Left colon (tissue), 2 donors: ENCODE results near the gene PFKL. TPM values are rescaled to one million over a fixed set of nuclear protein-coding genes. Genes with fewer than 3 reads are reported as not detected.
"Not testable (repeated sequence)": the region's sequence is repeated elsewhere in the genome, so short reads cannot be mapped to it uniquely, and the experiment has no call there.

Experiments used
- ATAC-seq: fragments of 200-7000 bp; cut with Tn5 transposase; one replicate; pipeline ENCODE4 v1.9.1; 2020; ENCODE audit warnings: mild to moderate bottlenecking, moderate library complexity
- DNase-seq, 2 donors: peaks; one replicate each; pipeline ENCODE4 v3.0.0-alpha.2; 2020
- intact Hi-C, 2 donors: fragments of 100-400 bp; cut with DNase I in 1 of 2; cut with micrococcal nuclease in 1 of 2; formaldehyde crosslinking; loops; one replicate each; pipeline versions ENCODE4 v1.11.2 to v1.14.0; 2022; cut with DNase I, micrococcal nuclease
- total RNA-seq, 2 donors: library from RNA; stranded (reverse); fragmentation: NEBNext Ultra II Directional; extraction: Animal tissue kit (Norgen Biotek cat#: 25700); gene quantifications; one replicate each; pipeline ENCODE4 v1.2.1, GENCODE V29; 2021
- donor health status: DM: no; HTN: no; CAD: no.
- donor health status: DM: yes; HTN: yes; CAD: no.

The PFKL gene
- total RNA-seq, 2 donors from 2014 or later, result 239 to 245 TPM

DNA sequence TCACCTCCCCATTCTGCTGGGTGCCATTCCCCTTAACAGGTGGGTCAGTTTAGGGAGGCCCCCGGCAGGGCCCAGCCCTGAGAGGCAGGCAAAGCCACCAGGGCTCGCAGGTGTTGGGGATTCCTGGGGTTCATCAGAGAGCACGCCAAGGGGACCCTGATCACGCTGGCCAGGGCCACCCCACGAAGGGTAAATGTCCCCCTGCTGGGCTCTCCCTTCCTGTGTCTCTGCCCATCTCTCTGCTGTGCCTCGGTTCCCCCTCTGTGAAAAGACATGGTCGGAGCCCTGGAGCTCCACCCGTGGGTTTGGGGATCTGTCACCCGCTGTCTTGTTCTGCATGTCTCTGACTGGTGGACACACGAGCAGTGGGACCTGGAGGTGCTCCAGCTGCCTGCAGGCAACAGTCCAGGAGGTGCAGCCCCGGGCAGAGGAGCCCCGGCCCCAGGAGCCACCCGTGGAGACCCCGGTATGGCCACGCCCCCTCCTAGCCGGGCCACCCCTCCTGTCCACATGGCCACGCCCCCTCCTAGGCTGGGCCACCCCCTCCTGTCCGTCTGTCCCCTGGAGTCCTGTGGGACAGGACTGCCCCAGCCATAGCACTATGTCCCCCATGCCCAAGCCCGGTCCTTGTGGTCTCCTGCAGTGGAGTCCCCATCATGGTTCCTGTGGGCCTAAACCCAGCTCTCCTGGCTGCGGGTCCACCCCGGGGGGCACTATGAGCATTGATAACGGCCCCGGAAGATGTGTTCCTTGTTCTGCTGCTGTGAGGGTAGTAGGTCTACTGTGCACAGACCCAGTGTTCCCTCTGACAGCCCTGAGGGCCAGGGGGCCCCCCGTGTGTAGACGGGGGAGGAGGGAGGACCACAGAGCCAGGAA, 7.7 kb upstream of the PFKL start:
- DNase-seq, result peak in 1 of 2 donors; percentile 11
- intact Hi-C loops, result no loop called here
- no peak for ATAC-seq

DNA sequence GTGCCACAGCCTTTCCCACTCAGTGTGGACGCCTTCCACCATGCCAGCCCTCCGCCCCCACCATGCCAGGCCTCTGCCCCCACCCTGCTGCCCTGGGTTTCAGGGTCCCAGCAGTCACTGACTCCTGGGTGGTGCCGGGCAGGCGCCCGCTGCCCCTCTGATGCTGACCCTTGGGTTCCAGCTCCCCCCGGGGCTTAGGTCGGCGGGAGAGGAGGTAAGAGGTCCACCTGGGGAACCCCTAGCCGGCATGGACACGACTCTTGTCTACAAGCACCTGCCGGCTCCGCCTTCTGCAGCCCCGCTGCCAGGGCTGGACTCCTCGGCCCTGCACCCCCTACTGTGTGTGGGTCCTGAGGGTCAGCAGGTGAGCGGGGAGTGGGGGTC, 7.0 kb upstream of the PFKL start:
- DNase-seq, result peak in 1 of 2 donors; percentile 5
- intact Hi-C loops, result no loop called here
- no peak for ATAC-seq

DNA sequence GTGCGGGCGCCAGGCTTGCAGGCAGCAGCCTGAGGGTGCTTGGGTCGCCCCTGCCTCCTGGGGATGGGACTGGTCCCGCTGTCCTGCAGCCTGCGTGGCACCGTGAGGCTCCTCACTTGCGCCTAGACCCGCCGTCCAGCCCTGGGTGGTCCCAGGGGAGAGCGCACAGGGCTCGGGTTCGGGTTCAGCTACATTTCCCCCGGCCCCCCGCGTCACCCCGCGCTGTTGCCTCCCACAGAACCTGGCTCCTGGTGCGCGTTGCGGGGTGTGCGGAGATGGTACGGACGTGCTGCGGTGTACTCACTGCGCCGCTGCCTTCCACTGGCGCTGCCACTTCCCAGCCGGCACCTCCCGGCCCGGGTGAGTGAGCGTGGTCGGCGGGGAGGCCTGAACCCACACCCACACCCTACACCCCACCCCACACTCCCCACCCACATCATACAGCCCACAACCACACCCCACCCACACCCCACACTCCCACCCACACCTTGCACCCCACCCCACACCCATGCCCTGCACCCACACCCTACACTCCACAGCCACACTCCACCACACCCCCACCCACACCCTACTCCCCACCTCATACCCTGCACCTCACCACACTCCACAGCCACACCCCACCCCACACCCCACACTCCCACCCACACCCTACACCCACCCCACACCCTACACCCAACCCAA, 6.2 kb upstream of the PFKL start:
- ATAC-seq, result no peak
- intact Hi-C loops, result no loop called here
- no peak for DNase-seq

DNA sequence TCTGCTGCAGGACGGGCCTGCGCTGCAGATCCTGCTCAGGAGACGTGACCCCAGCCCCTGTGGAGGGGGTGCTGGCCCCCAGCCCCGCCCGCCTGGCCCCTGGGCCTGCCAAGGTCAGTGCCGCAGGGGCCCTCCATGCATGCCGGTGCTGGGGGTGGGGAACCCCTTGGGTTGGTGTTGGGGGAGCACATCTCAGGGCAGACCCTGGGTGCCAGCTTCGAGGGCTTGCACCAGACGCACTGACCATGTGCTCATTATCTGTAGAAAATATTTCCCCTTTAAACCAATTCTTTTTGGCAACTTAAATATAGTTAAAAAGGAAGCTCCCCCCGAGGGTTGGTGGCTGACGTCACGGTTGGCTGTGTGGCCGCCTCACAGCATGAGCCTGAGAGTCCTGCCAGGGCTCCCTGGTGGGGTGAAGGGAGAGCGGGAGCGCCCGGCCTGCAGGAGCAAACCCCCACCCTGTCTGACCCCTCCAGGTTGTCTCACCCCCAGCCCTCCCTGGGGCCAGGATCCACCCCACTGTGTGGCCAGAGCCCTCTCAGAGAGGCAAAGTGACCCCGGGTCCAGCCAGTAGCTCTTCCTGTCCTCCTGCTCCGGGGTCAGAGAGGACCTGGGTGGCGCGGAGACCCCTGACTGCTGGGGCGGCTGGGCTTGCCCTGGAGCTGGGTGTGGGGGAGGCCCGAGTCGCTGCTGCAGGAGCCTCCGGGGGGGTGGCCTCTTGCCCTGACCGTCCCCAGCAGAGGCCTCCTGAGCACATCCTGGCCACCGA, 5.3 kb upstream of the PFKL start:
- intact Hi-C loops, result no loop called here
- DNase-seq, result peak in 1 of 2 donors; percentile 60
- no peak for ATAC-seq

DNA sequence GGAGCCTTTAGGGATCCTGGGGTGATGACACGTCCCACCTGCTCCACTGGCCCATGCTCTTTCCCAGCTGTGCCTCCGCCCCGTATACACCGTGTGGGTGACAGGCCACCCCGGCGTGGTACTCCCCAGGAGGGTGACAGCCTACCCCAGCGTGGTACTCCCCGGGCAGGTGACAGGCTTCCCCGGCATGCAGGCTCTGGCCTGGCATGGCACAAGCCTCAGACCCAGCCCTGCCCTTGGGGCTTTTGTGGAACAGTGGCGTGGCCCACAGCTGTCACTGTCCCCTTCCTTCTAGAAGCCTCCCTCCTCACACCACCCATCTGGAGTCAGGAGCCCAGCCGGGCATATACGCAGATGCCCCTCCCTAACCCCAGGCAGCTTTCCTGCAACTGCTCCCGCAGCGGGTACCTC, 4.7 kb upstream of the PFKL start:
- no peak for ATAC-seq
- no peak for DNase-seq
- intact Hi-C loops, result no loop called here

DNA sequence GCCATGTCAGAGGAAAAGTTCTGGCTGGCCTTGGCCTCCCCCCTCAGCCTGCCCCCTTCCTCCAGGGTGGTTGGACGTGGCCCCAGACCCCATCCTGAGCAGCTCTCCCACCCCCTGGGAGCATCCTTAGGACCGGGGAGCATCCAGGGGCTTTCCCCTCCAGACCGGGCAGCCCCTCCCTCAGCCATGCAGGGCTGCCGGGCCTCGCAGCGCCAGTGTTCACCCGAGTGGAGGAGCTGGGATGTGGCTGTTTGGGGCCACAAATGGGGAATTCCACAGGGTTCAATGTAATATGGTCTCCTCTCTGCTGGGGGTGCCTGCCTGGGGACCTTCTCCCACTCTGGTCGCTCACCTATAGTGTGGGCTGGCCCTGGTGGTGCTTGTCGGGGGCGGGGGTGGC, 4.2 kb upstream of the PFKL start:
- intact Hi-C loops, result no loop called here
- DNase-seq, result no peak

DNA sequence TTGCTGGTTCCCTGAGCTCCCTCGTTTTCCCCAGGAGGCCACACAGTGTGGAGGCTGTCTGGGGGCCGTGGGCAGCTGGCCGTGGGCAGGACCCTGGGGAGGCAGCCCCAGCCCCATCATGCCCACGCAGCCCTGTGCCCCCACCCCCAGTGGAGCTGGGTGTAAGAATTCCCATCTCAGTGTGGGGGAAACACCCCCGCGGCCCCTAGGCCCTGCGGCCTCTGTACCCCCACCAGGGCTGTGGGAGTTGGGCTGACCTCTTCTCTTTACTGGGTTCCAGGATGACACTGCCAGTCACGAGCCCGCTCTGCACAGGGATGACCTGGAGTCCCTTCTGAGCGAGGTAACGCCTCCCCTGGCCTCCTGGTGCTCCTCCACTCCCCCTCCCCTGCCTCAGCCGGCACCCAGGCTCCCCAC, 3.7 kb upstream of the PFKL start:
- ATAC-seq, result no peak
- intact Hi-C loops, result no loop called here
- DNase-seq, result no peak

More for the DNA sequence above, 4.2 kb upstream of the PFKL start:
- no peak for ATAC-seq

DNA sequence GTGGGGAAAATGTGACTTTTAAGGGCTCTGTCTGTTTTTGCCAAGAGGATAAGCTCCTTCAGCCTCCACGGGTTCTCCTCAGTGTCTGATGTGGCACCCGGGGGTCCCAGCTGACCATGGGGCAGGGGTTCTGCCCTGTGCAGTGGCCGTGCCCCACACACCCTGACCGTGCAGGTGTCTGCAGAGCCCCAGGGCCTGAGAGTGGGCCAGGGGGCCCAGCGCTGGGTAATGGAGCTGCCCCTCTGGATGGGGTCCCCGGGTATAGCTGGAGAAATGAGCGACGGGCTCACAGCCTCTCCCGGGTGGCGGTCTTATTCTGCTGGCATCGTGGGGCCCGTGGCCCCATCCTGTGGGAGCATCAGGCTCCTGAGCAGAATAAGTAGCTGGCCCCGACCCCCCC, 2.9 kb upstream of the PFKL start:
- ATAC-seq, result no peak
- intact Hi-C loops, result no loop called here
- DNase-seq, result no peak

DNA sequence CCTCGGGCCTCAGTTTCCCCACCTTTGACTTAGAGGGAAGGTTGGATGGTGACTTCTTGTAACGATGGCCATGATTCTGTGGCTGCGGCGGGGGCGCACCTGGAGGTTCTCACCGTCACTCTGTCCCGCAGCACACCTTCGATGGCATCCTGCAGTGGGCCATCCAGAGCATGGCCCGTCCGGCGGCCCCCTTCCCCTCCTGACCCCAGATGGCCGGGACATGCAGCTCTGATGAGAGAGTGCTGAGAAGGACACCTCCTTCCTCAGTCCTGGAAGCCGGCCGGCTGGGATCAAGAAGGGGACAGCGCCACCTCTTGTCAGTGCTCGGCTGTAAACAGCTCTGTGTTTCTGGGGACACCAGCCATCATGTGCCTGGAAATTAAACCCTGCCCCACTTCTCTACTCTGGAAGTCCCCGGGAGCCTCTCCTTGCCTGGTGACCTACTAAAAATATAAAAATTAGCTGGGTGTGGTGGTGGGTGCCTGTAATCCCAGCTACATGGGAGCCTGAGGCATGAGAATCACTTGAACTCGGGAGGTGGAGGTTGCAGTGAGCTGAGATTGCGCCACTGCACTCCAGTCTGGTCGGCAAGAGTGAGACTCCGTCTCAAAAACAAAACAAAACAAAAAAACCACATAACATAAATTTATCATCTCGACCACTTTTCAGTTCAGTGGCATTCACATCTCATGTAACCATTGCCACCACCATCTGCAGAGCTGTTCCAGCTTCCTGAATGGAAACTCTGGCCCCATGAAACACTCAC, 2.1 kb upstream of the PFKL start:
- DNase-seq, result peak; percentile 83 to 93
- intact Hi-C loops, result no loop called here
- ATAC-seq, result peak; percentile 40

DNA sequence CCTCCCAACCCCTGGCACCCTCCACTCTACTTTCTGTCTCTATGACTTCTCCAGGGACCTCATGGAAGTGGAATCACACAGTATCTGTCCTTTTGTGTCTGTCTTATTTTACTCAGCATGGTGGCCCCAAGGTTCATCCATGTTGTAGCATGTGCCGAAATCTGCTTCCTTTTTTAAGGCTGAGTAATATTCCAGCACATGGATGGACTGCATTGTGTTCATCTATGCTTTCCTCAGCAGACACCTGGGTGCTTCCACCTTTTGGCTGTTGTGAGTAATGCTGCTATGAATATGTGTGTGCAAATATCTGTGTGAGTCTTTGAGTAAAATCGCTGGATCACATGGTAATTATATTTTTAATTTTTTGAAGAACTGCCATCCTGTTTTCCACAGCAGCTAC, 1.6 kb upstream of the PFKL start:
- DNase-seq (no peak), ATAC-seq (no peak)
- intact Hi-C loops, result no loop called here

DNA sequence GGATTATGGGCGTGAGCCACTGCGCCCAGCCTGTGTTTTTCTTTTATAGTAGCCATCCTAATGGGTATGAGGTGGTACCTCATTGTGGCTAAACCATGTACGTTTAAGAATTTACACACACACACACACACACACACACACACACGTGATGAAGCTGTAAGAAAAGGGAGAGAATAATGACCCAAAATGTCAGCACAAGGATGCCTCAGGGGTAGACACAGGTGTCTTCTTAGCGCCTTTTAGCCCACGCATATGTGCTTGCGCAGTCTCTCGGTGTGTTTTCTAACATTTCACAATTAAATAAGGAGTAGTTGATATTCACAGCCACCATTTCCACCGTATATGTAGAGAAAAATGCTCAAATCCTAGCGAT, 782 bp upstream of the PFKL start:
- DNase-seq, result no peak
- intact Hi-C loops, result no loop called here
- ATAC-seq, result no peak

DNA sequence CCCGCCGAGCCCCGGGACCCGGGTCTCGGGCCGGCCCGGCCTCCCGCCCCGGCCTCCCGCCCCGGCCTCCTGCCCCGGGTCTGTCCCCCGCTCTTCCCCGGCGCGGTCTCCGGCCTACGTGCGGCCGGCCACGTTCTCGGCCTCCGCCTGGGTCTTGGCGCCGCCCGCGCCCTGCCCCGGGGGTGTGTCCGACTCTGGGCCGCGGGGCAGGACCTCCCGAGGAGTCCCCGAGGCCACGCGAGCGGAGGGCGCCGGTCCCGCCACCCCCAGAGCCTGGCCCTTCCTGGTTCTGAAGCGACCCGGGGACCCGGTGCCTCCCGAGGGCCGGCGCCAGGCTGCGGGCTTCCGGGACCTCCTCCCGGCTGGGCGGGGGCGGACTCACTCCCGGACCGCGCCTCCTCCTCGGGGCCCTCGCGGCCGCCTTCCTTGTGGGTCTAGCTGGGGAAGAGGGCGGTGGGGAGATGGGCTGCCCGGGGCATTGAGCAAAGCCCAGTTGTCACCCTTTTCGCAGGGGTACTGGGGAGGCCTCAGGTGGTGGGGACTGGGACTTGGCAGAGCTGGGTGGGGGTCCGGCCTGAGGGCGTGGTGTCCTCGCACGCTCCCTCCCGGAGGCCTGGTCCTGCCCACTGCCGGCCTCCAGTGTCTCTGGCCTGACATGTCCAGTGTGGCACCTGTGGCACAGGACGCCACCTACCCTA, 558 bp downstream of the PFKL start:
- intact Hi-C loops, result no loop called here
- ATAC-seq, result peak; percentile 51

DNA sequence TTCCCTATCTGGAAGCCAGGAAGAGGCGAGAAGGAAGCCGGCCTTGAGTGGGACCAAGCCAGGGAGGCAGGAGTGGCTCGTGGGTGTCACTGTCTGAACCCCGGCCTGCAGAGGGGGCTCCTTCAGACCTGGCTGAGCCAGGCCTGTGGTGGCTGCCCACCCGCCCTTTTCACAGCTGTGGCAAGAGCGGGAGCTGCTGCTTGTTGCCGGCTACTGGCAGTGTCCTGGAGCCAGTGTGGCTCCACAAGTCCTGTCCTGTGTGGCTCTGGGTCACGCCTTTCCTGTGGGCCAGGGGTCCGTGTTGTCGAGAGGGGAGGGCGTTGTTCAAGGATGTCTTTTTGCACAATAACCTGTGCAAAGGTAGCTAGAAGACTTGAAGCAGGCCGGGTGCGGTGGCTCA, 1.3 kb downstream of the PFKL start:
- intact Hi-C loops, result no loop called here
- DNase-seq (peak in 1 of 2 donors; percentile 45), ATAC-seq (peak; percentile 0)

More for the DNA sequence above, 558 bp downstream of the PFKL start:
- peak; percentile 79 to 88 for DNase-seq

DNA sequence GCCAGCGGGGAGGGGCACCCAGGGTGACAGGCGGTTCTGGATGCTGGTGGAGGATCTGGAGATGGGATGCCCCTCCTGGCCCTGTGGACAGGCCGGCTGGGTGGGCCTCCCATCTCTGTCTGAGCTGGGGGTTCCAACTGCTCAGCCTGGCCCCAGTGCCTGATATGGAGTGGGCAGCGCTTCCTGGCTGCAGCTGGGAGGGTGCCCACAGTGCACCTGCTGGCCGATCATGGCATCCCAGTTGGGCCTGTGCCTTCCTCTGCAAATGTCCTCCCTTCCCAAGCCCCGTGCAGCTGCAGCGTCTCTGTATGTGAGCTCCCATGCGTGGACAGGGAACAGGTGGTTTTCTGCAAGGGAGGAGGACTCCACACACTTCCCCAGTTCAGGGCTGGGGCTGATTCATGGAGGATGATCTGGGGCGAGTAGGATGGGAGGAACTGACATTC, 2.1 kb downstream of the PFKL start:
- intact Hi-C loops, result no loop called here
- peak; percentile 19 for ATAC-seq
- DNase-seq, result peak in 1 of 2 donors; percentile 56

DNA sequence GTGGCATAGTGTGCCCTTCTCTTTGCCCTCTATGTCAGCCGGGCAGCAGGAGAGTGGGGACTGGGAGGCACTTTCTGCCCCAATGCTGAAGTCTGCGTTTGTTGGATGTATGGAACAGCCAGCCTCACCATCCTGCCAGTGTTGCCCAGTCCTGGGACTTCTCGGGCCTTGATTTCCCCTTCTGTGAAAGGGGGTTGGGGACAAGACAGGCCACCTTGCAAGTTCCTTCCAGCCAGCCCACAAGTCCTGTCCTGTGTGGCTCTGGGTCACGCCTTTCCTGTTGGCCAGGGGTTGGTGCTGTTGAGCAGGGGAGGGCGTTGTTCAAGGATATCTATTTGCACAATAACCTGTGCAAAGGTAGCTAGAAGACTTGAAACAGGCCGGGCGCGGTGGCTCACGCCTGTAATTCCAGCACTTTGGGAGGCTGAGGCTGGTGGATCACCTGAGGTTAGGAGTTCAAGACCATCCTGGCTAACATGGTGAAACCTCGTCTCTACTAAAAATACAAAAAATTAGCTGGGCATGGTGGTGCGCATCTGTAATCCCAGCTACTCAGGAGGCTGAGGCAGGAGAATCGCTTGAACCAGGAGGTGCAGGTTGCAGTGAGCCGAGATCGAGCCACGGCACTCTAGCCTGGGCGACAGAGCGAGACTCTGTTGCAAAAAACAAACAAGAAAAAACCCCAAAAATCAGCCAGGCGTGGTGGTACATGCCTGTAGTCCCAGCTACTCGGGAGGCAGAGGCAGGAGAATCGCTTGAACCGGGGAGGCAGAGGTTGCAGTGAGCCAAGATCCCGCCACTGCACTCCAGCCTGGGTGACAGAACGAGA, 2.9 kb downstream of the PFKL start:
- peak; percentile 80 to 89 for DNase-seq

DNA sequence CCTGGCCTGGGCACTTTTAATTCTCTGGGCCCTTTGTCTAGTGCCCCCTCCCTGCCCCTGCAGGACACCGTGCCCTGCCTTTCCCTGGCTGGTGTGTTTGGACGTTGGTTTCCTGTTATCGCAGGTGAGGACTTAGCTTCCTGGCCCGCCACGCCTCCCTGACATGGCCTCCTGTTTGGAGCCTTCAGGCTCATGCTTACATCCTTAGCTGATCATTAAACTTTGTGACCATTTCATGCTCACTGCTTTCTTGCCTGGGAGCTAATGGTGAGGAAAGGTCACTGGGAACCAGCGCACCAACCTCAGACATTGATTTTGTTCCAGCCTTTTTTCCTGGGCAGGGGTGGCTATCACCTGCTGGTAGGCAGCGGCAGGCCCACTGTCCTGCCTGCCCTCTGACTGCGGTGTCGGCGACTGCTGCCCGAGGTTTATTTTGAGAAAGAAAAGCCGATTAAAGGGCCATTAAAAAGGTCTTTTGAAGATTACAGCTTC, 3.7 kb downstream of the PFKL start:
- DNase-seq (peak; percentile 85 to 86), ATAC-seq (peak; percentile 61)
- intact Hi-C loops, result no loop called here

More for the DNA sequence above, 2.9 kb downstream of the PFKL start:
- peak; percentile 57 for ATAC-seq
- intact Hi-C loops, result not testable (repeated sequence)

DNA sequence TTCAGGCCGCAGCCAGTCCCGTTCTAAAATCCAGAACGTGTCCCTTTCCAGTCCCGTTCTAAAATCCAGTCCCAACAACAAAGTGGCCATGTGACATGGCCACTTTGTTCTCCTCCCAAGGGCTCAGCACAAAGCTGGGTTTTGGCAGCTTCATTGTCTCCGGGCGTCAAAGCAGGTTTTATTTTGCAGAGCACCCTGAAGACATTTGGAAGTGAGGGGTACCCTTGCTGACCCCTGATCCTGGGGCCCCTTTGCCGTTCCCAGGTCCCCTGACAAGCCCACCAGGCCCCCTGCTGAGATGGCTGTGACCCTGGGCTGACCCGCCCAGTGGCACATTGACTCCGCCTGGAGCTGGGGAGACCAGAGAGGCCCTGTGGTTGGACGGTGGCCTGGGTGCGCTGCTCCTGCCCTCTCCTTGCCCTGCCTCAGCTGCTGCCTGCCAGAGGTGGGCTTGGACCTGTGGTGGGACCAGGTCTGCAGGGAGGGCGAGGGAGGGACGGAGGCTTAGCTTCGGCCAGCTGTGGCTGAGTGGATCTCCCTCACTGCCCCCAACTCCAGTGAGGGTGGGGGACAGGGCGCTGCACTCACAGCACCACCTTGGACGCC, 4.3 kb downstream of the PFKL start:
- ATAC-seq (no peak), DNase-seq (no peak)
- intact Hi-C loops, result no loop called here
